ENCODE measurements around the gene CCDC85C. TPM values are rescaled to one million over a fixed set of nuclear protein-coding genes. Genes with fewer than 3 reads are reported as not detected.

CCDC85C gene
- total RNA-seq, 1 experiment from 2014 or later = 42.3 TPM

GRCh38 chr14:99584823-99585222, 19.2 kb downstream of the CCDC85C start (continued):
- TF ChIP-seq REST (IDR thresholded peaks at IDR 0.05; ENCODE audit: low read depth) (no peak), ZFX (IDR thresholded peaks at IDR 0.05) (no peak), SIN3A (IDR thresholded peaks at IDR 0.05; ENCODE audit: low read depth) (no peak)
- TF ChIP-seq, protein P1, sequence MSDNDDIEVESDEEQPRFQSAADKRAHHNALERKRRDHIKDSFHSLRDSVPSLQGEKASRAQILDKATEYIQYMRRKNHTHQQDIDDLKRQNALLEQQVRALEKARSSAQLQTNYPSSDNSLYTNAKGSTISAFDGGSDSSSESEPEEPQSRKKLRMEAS (IDR thresholded peaks at IDR 0.05) = no peak

GRCh38 chr14:99581938-99582337, 22.1 kb downstream of the CCDC85C start:
- DNase-seq (ENCODE audit: low read depth, low spot score) = no peak
- intact Hi-C loops (cut with micrococcal nuclease) = no loop called here
- Histone ChIP-seq H3K36me3 (ENCODE audit: control insufficient read depth in 1 of 2, insufficient read depth in 2 of 2, low read length in 2 of 2) (0 out of 4 replicates have a peak, but pooled peaks cover 0 to 6% of the 10 kb centered on the region in 2 experiments), H3K27ac (ENCODE audit: low read depth, low read length) (no peak overlapping the region), H3K4me3 (replicated peaks in 1 of 2; ENCODE audit: low read depth in 1 of 2, low read length in 2 of 2) (no peak overlapping the region), H3K4me1 (ENCODE audit: control insufficient read depth in 1 of 2, insufficient read depth in 2 of 2, low read length in 2 of 2) (peaks cover 33 to 60% of the 10 kb centered on the region in 2 experiments), H3K79me2 (ENCODE audit: insufficient read depth, low read length) (peaks cover 80% of the 10 kb centered on the region), H3K9ac (ENCODE audit: low read length) (no peak overlapping the region), H3K4me2 (ENCODE audit: low read length) (peak overlapping the region; percentile 86; the same call in 1 of the 2 replicates), H2AFZ (ENCODE audit: low read depth, low read length, poor library complexity, severe bottlenecking) (no peak overlapping the region), H3K27me3 (ENCODE audit: insufficient read depth, low read length) (no peaks in the 10 kb centered on the region), H4K20me1 (ENCODE audit: insufficient read depth) (no peaks in the 10 kb centered on the region), H3K9me3 (ENCODE audit: control insufficient read depth in 1 of 2, insufficient read depth in 1 of 2, low read depth in 1 of 2, low read length in 2 of 2) (no peaks in the 10 kb centered on the region), H3K9me2 (ENCODE audit: insufficient read depth) (no peaks in the 10 kb centered on the region)
- RAD21 ChIA-PET (ENCODE audit: low non-redundant PET in 1 of 2, low total read pairs in 2 of 2, uncharacterized antibody in 2 of 2, unreplicated experiment in 2 of 2) = no interaction called here
- ATAC-seq = no peak
- POLR2A ChIA-PET = no interaction called here
- no TSS peak for BruUV-seq (replicated peaks)
- CTCF ChIA-PET = no interaction called here
- TF ChIP-seq SRF (IDR thresholded peaks at IDR 0.05; ENCODE audit: low read depth) (no peak), ZFX (IDR thresholded peaks at IDR 0.05) (no peak), SP1 (IDR thresholded peaks at IDR 0.05; ENCODE audit: low read depth) (no peak), EGR1 (IDR thresholded peaks at IDR 0.05; ENCODE audit: low read depth) (no peak), EZH2phosphoT487 (IDR thresholded peaks at IDR 0.05; ENCODE audit: borderline replicate concordance) (no peak), RAD21 (IDR thresholded peaks at IDR 0.05; ENCODE audit: low read depth) (no peak), FOSL1 (IDR thresholded peaks at IDR 0.05; ENCODE audit: low read depth) (no peak), ELF1 (IDR thresholded peaks at IDR 0.05; ENCODE audit: borderline replicate concordance, low read depth) (no peak), ATF3 (IDR thresholded peaks at IDR 0.05) (no peak), CBX3 (IDR thresholded peaks at IDR 0.05; ENCODE audit: low read depth) (no peak)
- TF ChIP-seq, protein P2, sequence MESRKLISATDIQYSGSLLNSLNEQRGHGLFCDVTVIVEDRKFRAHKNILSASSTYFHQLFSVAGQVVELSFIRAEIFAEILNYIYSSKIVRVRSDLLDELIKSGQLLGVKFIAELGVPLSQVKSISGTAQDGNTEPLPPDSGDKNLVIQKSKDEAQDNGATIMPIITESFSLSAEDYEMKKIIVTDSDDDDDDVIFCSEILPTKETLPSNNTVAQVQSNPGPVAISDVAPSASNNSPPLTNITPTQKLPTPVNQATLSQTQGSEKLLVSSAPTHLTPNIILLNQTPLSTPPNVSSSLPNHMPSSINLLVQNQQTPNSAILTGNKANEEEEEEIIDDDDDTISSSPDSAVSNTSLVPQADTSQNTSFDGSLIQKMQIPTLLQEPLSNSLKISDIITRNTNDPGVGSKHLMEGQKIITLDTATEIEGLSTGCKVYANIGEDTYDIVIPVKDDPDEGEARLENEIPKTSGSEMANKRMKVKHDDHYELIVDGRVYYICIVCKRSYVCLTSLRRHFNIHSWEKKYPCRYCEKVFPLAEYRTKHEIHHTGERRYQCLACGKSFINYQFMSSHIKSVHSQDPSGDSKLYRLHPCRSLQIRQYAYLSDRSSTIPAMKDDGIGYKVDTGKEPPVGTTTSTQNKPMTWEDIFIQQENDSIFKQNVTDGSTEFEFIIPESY (IDR thresholded peaks at IDR 0.05; ENCODE audit: extremely low read depth, insufficient replicate concordance, low read length) = no peak
- TF ChIP-seq, protein P1 (IDR thresholded peaks at IDR 0.05) = no peak

Measured in HCT116 (cell line).